ENCODE measurements around the gene TRIM60. TPM values are rescaled to one million over a fixed set of nuclear protein-coding genes. Genes with fewer than 3 reads are reported as not detected.
"Not testable (repeated sequence)": the region's sequence is repeated elsewhere in the genome, so short reads cannot be mapped to it uniquely, and the experiment has no call there.

The TRIM60 gene
- total RNA-seq (2014; rRNA removed; shearing (Covaris generic)): not detected in 2 replicates

DNA sequence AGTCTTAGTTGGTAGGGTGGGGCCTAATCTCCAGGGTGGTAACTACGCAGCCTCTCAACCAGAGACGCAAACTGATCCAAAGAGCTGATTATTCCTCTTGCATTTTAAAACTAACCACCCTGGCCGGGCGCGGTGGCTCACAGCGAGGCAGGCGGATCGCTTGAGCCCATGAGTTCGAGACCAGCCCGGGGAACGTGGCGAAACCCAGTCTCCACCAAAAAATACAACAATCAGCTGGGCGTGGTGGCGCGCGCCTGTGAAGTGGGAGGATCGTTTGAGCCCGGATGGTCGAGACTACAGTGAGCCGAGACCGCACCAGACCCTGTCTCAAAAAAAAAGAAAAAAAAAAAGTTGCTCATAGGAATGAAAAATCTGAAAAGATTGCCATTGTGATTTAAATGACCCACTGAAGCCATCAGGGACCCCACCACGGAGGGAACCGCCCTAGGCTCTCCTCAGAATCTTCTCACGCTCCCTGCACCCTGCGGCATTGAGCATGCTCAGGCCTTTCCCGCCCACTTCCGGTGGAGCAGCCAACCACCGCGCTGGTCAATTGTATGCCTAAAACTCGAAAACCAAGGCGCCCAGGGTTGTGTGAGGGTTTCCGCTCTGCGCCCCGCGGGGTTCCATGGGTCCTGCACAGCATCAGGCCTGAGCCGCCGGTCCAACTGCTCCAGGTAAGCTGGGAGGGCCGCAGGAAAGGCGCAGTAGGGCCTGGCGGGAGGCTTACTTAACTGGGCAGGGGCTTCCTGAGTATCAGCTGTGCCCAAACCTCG lies at the start of gene TRIM60:
Gene TRIM60 (plus strand): TSS at position 564 of the 776 bp plus-strand sequence. CDS start 8,074 bp downstream, outside the sequence.
- Histone ChIP-seq H3K36me3 (replicated peaks; ENCODE audit: control insufficient read depth, insufficient read depth, low read length) (no peaks in the 10 kb centered on the region), H3K27me3 (ENCODE audit: control insufficient read depth, insufficient read depth, low read length) (no peaks in the 10 kb centered on the region), H3K4me3 (ENCODE audit: insufficient read depth, low read depth, low read length) (no peak within 1 kb of the TSS)
- DNase-seq: peak; percentile 36

DNA sequence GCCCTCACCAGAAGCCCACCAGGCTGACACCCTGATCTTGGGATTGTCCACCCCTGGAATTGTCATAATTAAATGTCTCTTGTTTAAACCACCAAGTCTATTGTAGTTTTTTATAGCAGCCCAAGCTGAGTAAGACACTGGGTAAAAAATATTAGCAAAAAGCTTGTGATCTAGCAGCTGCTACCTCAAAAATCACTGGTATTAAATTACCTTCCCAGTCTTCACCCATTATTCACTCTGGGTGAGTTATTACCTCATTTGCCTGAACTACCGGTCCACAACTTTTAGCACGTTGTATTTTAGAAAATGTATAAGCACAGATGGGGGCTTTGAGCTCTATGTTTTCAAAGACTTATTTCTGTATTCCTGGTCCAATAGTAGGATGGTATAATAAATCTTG lies 42.3 kb upstream of the TRIM60 start:
- Histone ChIP-seq H3K27me3 (ENCODE audit: control insufficient read depth, insufficient read depth, low read length) (no peaks in the 10 kb centered on the region), H3K36me3 (replicated peaks; ENCODE audit: control insufficient read depth, insufficient read depth, low read length) (no peaks in the 10 kb centered on the region), H3K4me3 (ENCODE audit: insufficient read depth, low read depth, low read length) (no peak overlapping the region)
- no peak for DNase-seq

DNA sequence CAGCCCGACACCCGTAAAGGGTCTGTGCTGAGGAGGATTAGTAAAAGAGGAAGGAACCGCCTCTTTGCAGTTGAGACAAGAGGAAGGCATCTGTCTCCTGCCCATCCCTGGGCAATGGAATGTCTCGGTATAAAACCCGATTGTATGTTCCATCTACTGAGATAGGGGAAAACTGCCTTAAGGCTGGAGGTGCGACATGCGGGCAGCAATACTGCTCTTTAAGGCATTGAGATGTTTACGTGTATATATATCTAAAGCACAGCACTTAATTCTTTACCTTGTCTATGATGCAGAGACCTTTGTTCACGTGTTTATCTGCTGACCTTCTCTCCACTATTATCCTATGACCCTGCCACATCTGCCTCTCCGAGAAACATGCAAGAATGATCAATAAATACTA lies 41.0 kb upstream of the TRIM60 start:
- H3K27me3 ChIP-seq (ENCODE audit: control insufficient read depth, insufficient read depth, low read length); DNase-seq; H3K36me3 ChIP-seq (replicated peaks; ENCODE audit: control insufficient read depth, insufficient read depth, low read length): not testable (repeated sequence)

DNA sequence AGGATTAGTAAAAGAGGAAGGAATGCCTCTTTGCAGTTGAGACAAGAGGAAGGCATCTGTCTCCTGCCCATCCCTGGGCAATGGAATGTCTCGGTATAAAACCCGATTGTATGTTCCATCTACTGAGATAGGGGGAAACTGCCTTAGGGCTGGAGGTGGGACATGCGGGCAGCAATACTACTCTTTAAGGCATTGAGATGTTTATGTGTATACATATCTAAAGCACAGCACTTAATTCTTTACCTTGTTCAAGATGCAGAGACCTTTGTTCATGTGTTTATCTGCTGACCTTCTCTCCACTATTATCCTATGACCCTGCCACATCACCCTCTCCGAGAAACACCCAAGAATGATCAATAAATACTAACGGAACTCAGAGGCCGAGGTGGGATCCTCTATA lies 35.7 kb upstream of the TRIM60 start:
- H3K27me3 ChIP-seq (ENCODE audit: control insufficient read depth, insufficient read depth, low read length); H3K4me3 ChIP-seq (ENCODE audit: insufficient read depth, low read depth, low read length); DNase-seq; H3K36me3 ChIP-seq (replicated peaks; ENCODE audit: control insufficient read depth, insufficient read depth, low read length): not testable (repeated sequence)

More for the DNA sequence above, 41.0 kb upstream of the TRIM60 start:
- not testable (repeated sequence) for H3K4me3 ChIP-seq (ENCODE audit: insufficient read depth, low read depth, low read length)

DNA sequence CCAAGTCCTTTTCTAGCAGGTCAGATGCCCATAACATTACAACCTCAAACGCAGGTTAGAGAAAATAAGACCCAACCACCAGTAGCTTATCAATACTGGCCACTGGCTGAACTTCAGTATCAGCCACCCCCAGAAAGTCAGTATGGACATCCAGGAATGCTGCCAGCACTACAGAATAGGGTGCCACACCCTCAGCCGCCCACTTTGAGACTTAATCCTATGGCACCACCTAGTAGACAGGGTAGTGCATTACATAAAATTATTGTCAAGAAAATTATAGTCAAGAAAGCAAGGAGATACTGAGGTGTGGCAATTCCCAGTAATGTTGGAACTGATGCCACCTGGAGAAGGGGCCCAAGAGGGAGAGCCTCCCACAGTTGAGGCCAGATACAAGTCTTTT lies 34.5 kb upstream of the TRIM60 start:
- Histone ChIP-seq H3K4me3 (ENCODE audit: insufficient read depth, low read depth, low read length) (no peak overlapping the region), H3K36me3 (replicated peaks; ENCODE audit: control insufficient read depth, insufficient read depth, low read length) (no peaks in the 10 kb centered on the region), H3K27me3 (ENCODE audit: control insufficient read depth, insufficient read depth, low read length) (no peaks in the 10 kb centered on the region)
- DNase-seq: no peak

DNA sequence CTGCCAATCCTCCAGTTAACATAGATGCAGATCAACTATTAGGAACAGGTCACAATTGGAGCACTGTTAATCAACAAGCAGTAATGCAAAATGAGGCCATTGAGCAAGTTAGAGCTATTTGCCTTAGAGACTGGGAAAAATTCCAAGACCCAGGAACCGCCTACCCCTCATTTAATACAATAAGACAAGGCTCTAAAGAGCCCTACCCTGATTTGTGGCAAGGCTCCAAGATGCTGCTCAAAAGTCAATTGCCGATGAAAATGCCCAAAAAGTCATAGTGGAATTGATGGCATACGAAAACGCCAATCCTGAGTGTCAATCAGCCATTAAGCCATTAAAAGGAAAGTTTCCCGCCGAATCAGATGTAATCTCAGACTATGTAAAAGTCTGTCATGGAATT lies 33.9 kb upstream of the TRIM60 start:
- Histone ChIP-seq H3K4me3 (ENCODE audit: insufficient read depth, low read depth, low read length) (no peak overlapping the region), H3K36me3 (replicated peaks; ENCODE audit: control insufficient read depth, insufficient read depth, low read length) (no peaks in the 10 kb centered on the region), H3K27me3 (ENCODE audit: control insufficient read depth, insufficient read depth, low read length) (no peaks in the 10 kb centered on the region)
- no peak for DNase-seq

DNA sequence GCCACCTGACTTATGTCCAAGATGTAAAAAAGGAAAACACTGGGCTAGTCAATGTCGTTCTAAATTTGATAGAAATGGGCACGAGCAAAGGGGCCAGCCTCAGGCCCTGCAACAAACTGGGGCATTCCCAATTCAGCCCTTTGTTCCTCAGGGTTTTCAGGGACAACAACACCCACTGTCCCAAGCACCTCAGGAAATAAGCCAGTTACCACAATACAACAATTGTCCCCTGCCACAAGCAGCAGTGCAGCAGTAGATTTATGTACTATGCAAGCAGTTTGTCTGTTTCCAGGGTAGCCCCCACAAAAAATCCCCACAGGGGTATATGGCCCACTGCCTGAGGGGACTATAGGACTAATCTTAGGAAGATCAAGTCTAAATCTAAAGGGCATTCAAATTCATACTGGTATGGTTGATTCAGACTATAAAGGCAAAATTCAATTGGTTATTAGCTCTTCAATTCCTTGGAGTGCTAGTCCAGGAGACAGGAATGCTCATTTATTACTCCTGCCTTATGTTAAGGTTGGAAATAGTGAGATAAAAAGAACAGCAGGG lies 33.2 kb upstream of the TRIM60 start:
- H3K27me3 ChIP-seq (ENCODE audit: control insufficient read depth, insufficient read depth, low read length); H3K36me3 ChIP-seq (replicated peaks; ENCODE audit: control insufficient read depth, insufficient read depth, low read length); H3K4me3 ChIP-seq (ENCODE audit: insufficient read depth, low read depth, low read length); DNase-seq: not testable (repeated sequence)

DNA sequence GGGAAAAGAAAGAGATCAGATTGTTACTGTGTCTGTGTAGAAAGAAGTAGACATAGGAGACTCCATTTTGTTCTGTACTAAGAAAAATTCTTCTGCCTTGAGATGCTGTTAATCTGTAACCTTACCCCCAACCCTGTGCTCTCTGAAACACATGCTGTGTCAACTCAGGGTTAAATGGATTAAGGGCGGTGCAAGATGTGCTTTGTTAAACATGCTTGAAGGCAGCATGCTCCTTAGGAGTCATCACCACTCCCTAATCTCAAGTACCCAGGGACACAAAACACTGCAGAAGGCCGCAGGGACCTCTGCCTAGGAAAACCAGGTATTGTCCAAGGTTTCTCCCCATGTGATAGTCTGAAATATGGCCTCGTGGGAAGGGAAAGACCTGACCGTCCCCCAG lies 29.8 kb upstream of the TRIM60 start:
- DNase-seq; H3K4me3 ChIP-seq (ENCODE audit: insufficient read depth, low read depth, low read length); H3K36me3 ChIP-seq (replicated peaks; ENCODE audit: control insufficient read depth, insufficient read depth, low read length); H3K27me3 ChIP-seq (ENCODE audit: control insufficient read depth, insufficient read depth, low read length): not testable (repeated sequence)

DNA sequence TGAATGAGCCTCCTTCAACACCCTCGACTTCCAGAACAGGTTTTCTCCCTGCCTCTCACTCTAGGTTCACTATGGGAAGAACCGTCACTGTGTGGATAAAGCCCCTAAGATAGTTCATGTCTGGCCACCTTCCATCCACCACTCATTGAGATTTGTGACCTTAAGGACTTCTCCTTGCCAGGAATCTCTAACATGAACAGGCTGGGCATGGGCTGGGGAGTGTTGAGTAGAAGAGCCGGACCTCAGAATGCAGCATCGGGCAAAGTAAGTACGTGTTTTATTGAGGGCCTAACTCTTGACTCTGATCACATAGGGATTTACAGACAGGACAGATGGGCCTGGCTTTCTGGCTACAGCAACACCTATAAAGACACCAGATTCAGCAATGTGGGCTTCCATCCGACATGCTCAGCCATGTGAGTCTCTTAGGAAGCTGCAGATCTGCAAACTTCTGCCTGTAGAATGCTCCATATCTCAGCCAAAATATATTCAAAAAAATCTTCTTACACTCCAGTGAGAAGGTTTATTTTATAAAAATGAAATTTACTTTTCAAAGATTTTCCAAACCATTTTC lies 26.4 kb upstream of the TRIM60 start:
- Histone ChIP-seq H3K27me3 (ENCODE audit: control insufficient read depth, insufficient read depth, low read length) (no peaks in the 10 kb centered on the region), H3K4me3 (ENCODE audit: insufficient read depth, low read depth, low read length) (no peak overlapping the region), H3K36me3 (replicated peaks; ENCODE audit: control insufficient read depth, insufficient read depth, low read length) (no peaks in the 10 kb centered on the region)
- no peak for DNase-seq

DNA sequence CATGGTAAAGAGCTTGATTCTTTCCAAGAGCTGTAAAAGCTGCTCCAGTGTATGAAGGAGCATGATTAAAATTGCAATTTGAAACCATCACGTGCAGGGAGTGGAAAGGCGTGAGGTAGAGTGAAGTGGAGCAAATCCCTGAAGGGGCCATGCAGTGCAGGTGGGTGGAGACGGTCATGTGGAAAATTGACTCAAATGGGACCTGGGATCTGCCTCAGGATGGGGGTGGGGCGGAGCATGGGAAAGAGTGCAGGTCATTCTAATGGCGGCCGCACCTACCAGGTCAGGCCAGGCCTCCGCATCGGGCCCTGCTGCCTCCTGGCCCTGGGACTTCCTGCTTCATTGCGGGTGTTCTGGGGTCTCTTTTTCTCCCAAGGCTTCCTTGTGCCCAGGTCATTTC lies 25.3 kb upstream of the TRIM60 start:
- Histone ChIP-seq H3K27me3 (ENCODE audit: control insufficient read depth, insufficient read depth, low read length) (no peaks in the 10 kb centered on the region), H3K36me3 (replicated peaks; ENCODE audit: control insufficient read depth, insufficient read depth, low read length) (no peaks in the 10 kb centered on the region)
- no peak for DNase-seq

DNA sequence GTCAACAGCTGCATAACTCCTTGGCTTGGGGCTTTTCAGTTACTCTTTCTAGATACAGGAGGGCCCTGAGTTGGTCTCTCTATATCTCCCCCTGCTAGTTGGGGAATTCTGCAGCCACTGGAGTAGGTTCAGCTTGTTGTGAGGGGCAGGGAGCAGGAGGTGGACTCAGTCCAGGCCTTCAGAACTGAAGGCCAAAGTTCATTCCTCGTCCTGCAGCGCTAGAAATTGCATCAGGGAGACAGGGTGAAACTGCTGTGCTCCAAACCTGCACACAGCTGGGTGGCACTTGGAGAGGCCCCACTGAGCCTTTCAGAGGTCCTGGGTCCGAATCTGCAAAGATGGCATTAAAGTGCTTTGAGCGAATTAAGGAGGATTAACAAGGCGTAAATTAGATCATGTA lies 24.9 kb upstream of the TRIM60 start:
- H3K27me3 ChIP-seq (ENCODE audit: control insufficient read depth, insufficient read depth, low read length): no peaks in the 10 kb centered on the region
- no peak overlapping the region for H3K4me3 ChIP-seq (ENCODE audit: insufficient read depth, low read depth, low read length)
- H3K36me3 ChIP-seq (replicated peaks; ENCODE audit: control insufficient read depth, insufficient read depth, low read length): no peaks in the 10 kb centered on the region
- no peak for DNase-seq

More for the DNA sequence above, 25.3 kb upstream of the TRIM60 start:
- H3K4me3 ChIP-seq (ENCODE audit: insufficient read depth, low read depth, low read length): no peak overlapping the region

DNA sequence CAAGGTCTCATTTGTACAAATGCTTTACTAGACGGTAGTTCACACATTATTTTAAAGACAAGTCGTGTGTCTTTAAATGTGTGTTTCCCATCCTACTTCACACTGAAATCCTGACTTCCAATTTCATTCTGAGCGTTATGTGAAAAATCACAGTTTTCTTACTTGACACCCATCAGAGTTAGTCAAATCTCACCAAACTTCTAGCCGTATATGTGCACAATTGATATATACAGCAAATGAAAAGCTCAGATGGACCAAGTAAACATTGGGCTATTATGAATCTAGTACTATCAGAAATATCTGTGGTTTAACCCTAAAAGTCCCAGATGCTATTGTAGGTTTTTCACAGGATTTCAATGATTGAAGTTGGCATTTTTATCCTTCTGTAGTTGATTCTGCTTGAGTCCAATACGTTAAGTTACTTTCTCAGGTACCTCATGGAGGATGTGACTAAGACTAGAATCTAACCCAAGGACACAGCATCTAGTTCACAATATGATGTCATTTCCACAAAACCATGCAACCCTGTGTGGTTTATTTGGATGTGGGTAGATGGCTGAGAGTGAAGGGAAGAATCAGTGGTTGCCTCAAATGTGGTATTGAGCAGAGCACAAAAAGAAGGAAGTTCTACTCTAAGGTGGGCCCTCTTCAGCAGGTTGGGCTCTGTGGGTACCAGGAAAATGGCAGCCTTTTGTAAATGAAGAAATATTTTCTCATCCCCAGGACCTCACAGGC lies 22.1 kb upstream of the TRIM60 start:
- DNase-seq: no peak
- no peaks in the 10 kb centered on the region for H3K36me3 ChIP-seq (replicated peaks; ENCODE audit: control insufficient read depth, insufficient read depth, low read length)
- H3K4me3 ChIP-seq (ENCODE audit: insufficient read depth, low read depth, low read length): no peak overlapping the region
- H3K27me3 ChIP-seq (ENCODE audit: control insufficient read depth, insufficient read depth, low read length): no peaks in the 10 kb centered on the region

DNA sequence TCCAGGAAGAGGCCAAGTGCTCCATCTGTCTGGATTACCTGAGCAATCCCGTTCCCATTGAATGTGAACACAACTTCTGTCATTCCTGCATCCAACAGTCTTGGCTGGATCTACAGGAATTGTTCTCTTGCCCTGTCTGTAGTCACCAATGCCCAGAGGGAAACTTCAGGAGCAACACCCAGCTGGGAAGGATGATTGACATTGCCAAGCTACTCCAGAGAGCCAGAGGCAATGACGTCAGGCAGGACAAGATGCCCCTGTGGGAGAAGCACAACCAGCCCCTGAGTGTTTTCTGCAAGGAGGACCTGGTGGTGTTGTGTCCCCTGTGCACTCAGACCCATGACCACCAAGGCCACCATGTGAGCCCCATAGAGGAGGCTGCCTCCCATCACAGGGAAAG lies 21.3 kb upstream of the TRIM60 start:
- Histone ChIP-seq H3K36me3 (replicated peaks; ENCODE audit: control insufficient read depth, insufficient read depth, low read length) (no peaks in the 10 kb centered on the region), H3K27me3 (ENCODE audit: control insufficient read depth, insufficient read depth, low read length) (no peaks in the 10 kb centered on the region)

DNA sequence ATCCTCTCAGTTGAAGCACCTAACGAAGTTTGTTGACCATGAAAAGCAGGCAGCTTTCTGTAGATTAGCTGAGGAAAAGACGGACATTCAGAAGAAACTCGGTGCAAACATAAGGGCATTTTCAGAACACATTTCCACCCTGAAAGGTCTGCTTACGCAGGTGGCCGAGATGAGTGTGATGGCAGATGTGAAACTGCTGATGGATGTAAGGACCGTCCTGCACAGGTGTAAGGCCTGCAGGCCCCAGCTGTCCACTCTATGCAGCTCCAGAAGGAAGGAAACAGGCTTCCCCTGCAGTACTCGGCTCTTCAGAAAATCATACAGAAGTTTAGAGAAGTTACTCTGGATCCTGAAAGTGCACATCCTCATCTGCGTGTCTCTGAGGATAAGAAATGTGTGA lies 20.8 kb upstream of the TRIM60 start:
- Histone ChIP-seq H3K36me3 (replicated peaks; ENCODE audit: control insufficient read depth, insufficient read depth, low read length) (no peaks in the 10 kb centered on the region), H3K4me3 (ENCODE audit: insufficient read depth, low read depth, low read length) (no peak overlapping the region), H3K27me3 (ENCODE audit: control insufficient read depth, insufficient read depth, low read length) (no peaks in the 10 kb centered on the region)
- no peak for DNase-seq

More for the DNA sequence above, 21.3 kb upstream of the TRIM60 start:
- DNase-seq: no peak
- H3K4me3 ChIP-seq (ENCODE audit: insufficient read depth, low read depth, low read length): no peak overlapping the region

DNA sequence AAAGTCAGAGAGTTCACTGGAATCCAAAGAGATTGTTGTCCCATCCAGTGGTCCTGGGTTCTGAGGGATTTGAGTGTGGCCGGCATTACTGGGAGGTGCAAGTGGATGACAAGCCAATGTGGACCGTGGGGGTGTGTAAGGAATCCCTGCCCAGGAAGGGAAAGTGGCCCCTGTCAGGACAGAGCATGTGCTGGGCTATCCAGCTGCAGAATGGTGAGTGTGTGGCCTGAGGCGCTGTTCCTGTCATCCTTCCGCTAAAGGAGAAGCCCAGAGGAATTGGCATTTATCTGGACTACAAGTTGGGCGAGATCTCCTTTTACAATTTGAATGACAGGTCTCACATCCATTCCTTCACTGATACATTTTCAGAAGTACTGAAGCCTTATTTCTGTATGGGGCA lies 20.4 kb upstream of the TRIM60 start:
- no peak for DNase-seq

More for the DNA sequence above, 20.4 kb upstream of the TRIM60 start:
- no peaks in the 10 kb centered on the region for H3K36me3 ChIP-seq (replicated peaks; ENCODE audit: control insufficient read depth, insufficient read depth, low read length)
- H3K27me3 ChIP-seq (ENCODE audit: control insufficient read depth, insufficient read depth, low read length): no peaks in the 10 kb centered on the region
- no peak overlapping the region for H3K4me3 ChIP-seq (ENCODE audit: insufficient read depth, low read depth, low read length)
